AG04450 (cell line): Measurements from ENCODE around the gene MORN1. TPM values are rescaled to one million over a fixed set of nuclear protein-coding genes. Genes with fewer than 3 reads are reported as not detected.

Experiments used
- CTCF ChIA-PET: fragments of 300-600, 350-600 bp; formaldehyde crosslinking; extraction: SDS; loops from one replicate; lab custom pipeline; 2022; ENCODE audit warnings: antibody characterized with exemption, inconsistent platforms; lab: Charles Lee
- POLR2A ChIA-PET: fragments of 350-600 bp; formaldehyde crosslinking; extraction: SDS; loops from one replicate; lab custom pipeline; 2021; ENCODE audit warnings: antibody characterized with exemption, inconsistent platforms; lab: Yijun Ruan, JAX
- DNase-seq: peaks from one replicate; pipeline ENCODE4 v3.0.0-alpha.2; 2011; ENCODE audit warnings: low read depth, low spot score
- H3K27ac ChIP-seq: one replicate; pipeline ENCODE4 v1.5.1; 2012; ENCODE audit warnings: low read depth, low read length, control low read depth
- H3K27me3 ChIP-seq: one replicate; pipeline ENCODE4 v1.6.0; 2012; ENCODE audit warnings: low read length; ENCODE audit not compliant: control insufficient read depth, insufficient read depth
- H3K4me3 ChIP-seq: 2 replicates; pipeline ENCODE4 v1.5.1; 2011; ENCODE audit warnings: mild to moderate bottlenecking, low read depth, low read length, control low read depth
- H3K9me3 ChIP-seq: 2 replicates; pipeline ENCODE4 v1.5.1; 2012; ENCODE audit warnings: low read length; ENCODE audit not compliant: control insufficient read depth, insufficient read depth
- CTCF ChIP-seq: IDR thresholded peaks from 2 replicates; pipeline ENCODE4 v1.5.1; 2011; ENCODE audit warnings: low read depth, low read length, control low read depth, inconsistent platforms
- polyA plus RNA-seq: library from polyadenylated mRNA; depleted of rRNA; stranded (reverse); fragments of >200 nt; gene quantifications from 2 replicates; pipeline ENCODE4 v1.2.3, GENCODE V29; 2011

MORN1 gene
- polyA plus RNA-seq, 1 experiment = 3.6 TPM

GRCh38 chr1:2319291-2319690 is 72.1 kb downstream of the MORN1 start:
- Histone ChIP-seq H3K27ac (no peak overlapping the region), H3K27me3 (no peaks in the 10 kb centered on the region), H3K9me3 (peaks cover 3% of the 10 kb centered on the region; the same call in 1 of the 2 replicates), H3K4me3 (no peak overlapping the region)
- DNase-seq = no peak
- ChIA-PET POLR2A (no interaction called here), CTCF (interaction anchor here (1.0 kb wide), 1 partner anchor 124 kb away, joined by 5 read pairs; the partner anchor contains the start of gene FAAP20)
- no peak for TF ChIP-seq CTCF

GRCh38 chr1:2318314-2319278 is 72.8 kb downstream of the MORN1 start:
- no peak for TF ChIP-seq CTCF
- no peaks in the 10 kb centered on the region for H3K27me3 ChIP-seq
- H3K4me3 ChIP-seq = no peak overlapping the region
- POLR2A ChIA-PET = no interaction called here
- H3K27ac ChIP-seq = no peak overlapping the region
- CTCF ChIA-PET = interaction anchor here (1.0 kb wide), 1 partner anchor 124 kb away, joined by 5 read pairs; the partner anchor contains the start of gene FAAP20
- H3K9me3 ChIP-seq = no peaks in the 10 kb centered on the region; the same call in 1 of the 2 replicates
- no peak for DNase-seq

- ChIA-PET CTCF (interaction anchor here (2.3 to 3.4 kb wide), 2 partner anchors 64 to 123 kb away, joined by 8 to 12 read pairs; partner anchors contain the start of gene FAAP20), POLR2A (interaction anchor here (1.3 kb wide), 1 partner anchor 90 kb away, joined by 3 read pairs; no protein-coding TSS in a partner anchor)
- Histone ChIP-seq H3K27me3 (no peaks in the 10 kb centered on the region), H3K27ac (no peak overlapping the region), H3K4me3 (no peak overlapping the region), H3K9me3 (no peaks in the 10 kb centered on the region; the same call in 1 of the 2 replicates)
- no peak for DNase-seq
- no peak for TF ChIP-seq CTCF
Observed at GRCh38 chr1:2317230-2318065, 73.9 kb downstream of the MORN1 start.

- CTCF ChIA-PET = interaction anchor here (1.2 to 3.4 kb wide), 6 partner anchors 25 to 122 kb away, joined by 3 to 12 read pairs (median 6); partner anchors contain the start of gene FAAP20
- POLR2A ChIA-PET = interaction anchor here (1.3 to 1.4 kb wide), 2 partner anchors 87 to 89 kb away, joined by 3 to 7 read pairs; no protein-coding TSS in a partner anchor
- H3K27ac ChIP-seq = peak overlapping the region; percentile 52
Observed at GRCh38 chr1:2316451-2316961, 74.8 kb downstream of the MORN1 start.

More at GRCh38 chr1:2316451-2316961, 74.8 kb downstream of the MORN1 start:
- no peak for TF ChIP-seq CTCF
- H3K9me3 ChIP-seq = no peaks in the 10 kb centered on the region; the same call in 1 of the 2 replicates
- no peaks in the 10 kb centered on the region for H3K27me3 ChIP-seq
- DNase-seq = no peak
- H3K4me3 ChIP-seq = no peak overlapping the region
